Activated B cell treated with CpG ODN at 0.5 μM for 24 hours (primary cell): ENCODE data around the gene SPATA18. TPM values are rescaled to one million over a fixed set of nuclear protein-coding genes. Genes with fewer than 3 reads are reported as not detected.

ENCODE experiments used
- ATAC-seq: fragments of 200-7000 bp; cut with Tn5 transposase; one replicate; pipeline ENCODE4 v1.10.0; 2021; ENCODE audit warnings: low read depth, mild to moderate bottlenecking, moderate library complexity
- CTCF ChIA-PET: fragments of 350-600 bp; sonication (Branson Sonifier 250); formaldehyde crosslinking; loops from one replicate; lab custom pipeline; 2021; ENCODE audit warnings: antibody characterized with exemption; lab: Charles Lee
- POLR2A ChIA-PET: fragments of 350-600 bp; sonication (Branson Sonifier 250); formaldehyde crosslinking; loops from one replicate; lab custom pipeline; 2021; ENCODE audit warnings: antibody characterized with exemption; lab: Charles Lee
- DNase-seq: peaks from one replicate; pipeline ENCODE4 v3.0.0; 2022
- H3K27ac Mint-ChIP-seq: one replicate; pipeline ENCODE4 v1.8.0; 2020; ENCODE audit warnings: mixed read lengths
- H3K27me3 Mint-ChIP-seq: one replicate; pipeline ENCODE4 v1.8.0; 2021; ENCODE audit warnings: mixed read lengths
- H3K36me3 Mint-ChIP-seq: one replicate; pipeline ENCODE4 v1.8.0; 2021; ENCODE audit warnings: low read depth, mixed read lengths
- H3K4me1 Mint-ChIP-seq: one replicate; pipeline ENCODE4 v1.8.0; 2021; ENCODE audit warnings: mixed read lengths
- H3K4me3 Mint-ChIP-seq: one replicate; pipeline ENCODE4 v1.8.0; 2020; ENCODE audit warnings: mild to moderate bottlenecking, mixed read lengths
- H3K9me3 Mint-ChIP-seq: one replicate; pipeline ENCODE4 v1.8.0; 2020; ENCODE audit warnings: mixed read lengths
- CTCF ChIP-seq: fragments of 200-600 bp; IDR thresholded peaks from one replicate; pipeline ENCODE4 v1.8.0; 2022; ENCODE audit warnings: antibody characterized with exemption, mild to moderate bottlenecking
- intact Hi-C: fragments of 100-400 bp; cut with micrococcal nuclease; formaldehyde crosslinking; loops from one replicate; pipeline ENCODE4 v1.15.1; 2024
- total RNA-seq: library from RNA; stranded (reverse); gene quantifications from 2 replicates; pipeline ENCODE4 v1.2.3, GENCODE V29; 2022

Gene SPATA18
- total RNA-seq, 1 donor from 2014 or later = 2.8 TPM

GRCh38 chr4:52058275-52058674 lies 7.2 kb downstream of the SPATA18 start:
- Mint-ChIP-seq H3K4me1 (peaks cover 1% of the 10 kb centered on the region), H3K27ac (no peak overlapping the region), H3K36me3 (no peaks in the 10 kb centered on the region), H3K27me3 (peaks cover 9% of the 10 kb centered on the region), H3K4me3 (no peak overlapping the region), H3K9me3 (no peaks in the 10 kb centered on the region)
- ChIA-PET POLR2A (no interaction called here), CTCF (no interaction called here)
- DNase-seq = no peak
- no peak for TF ChIP-seq CTCF
- intact Hi-C loops = no loop called here
- no peak for ATAC-seq

- intact Hi-C loops = no loop called here
Measured at GRCh38 chr4:52059372-52059771, 8.3 kb downstream of the SPATA18 start.

GRCh38 chr4:52069571-52069970 lies 18.5 kb downstream of the SPATA18 start:
- intact Hi-C loops = no loop called here
- no peaks in the 10 kb centered on the region for H3K4me1 Mint-ChIP-seq
- H3K9me3 Mint-ChIP-seq = no peaks in the 10 kb centered on the region
- peaks cover 8% of the 10 kb centered on the region for H3K27me3 Mint-ChIP-seq
- H3K36me3 Mint-ChIP-seq = no peaks in the 10 kb centered on the region
- ChIA-PET CTCF (no interaction called here), POLR2A (no interaction called here)
- H3K4me3 Mint-ChIP-seq = no peak overlapping the region
- no peak for TF ChIP-seq CTCF
- ATAC-seq = no peak
- no peak for DNase-seq
- H3K27ac Mint-ChIP-seq = no peak overlapping the region

More at GRCh38 chr4:52059372-52059771, 8.3 kb downstream of the SPATA18 start:
- Mint-ChIP-seq H3K4me3 (no peak overlapping the region), H3K27me3 (peaks cover 3% of the 10 kb centered on the region), H3K9me3 (no peaks in the 10 kb centered on the region), H3K27ac (no peak overlapping the region), H3K4me1 (no peaks in the 10 kb centered on the region), H3K36me3 (no peaks in the 10 kb centered on the region)
- ChIA-PET POLR2A (no interaction called here), CTCF (no interaction called here)
- DNase-seq (no peak), ATAC-seq (no peak)
- TF ChIP-seq CTCF = no peak

GRCh38 chr4:52071791-52072546 lies 20.9 kb downstream of the SPATA18 start:
- ATAC-seq (no peak), DNase-seq (no peak)
- Mint-ChIP-seq H3K27me3 (peaks cover 10% of the 10 kb centered on the region), H3K36me3 (no peaks in the 10 kb centered on the region), H3K9me3 (no peaks in the 10 kb centered on the region), H3K27ac (no peak overlapping the region), H3K4me3 (no peak overlapping the region), H3K4me1 (no peaks in the 10 kb centered on the region)
- CTCF ChIA-PET = no interaction called here
- intact Hi-C loops = no loop called here
- no peak for TF ChIP-seq CTCF
- POLR2A ChIA-PET = no interaction called here

GRCh38 chr4:52076731-52077130 lies 25.6 kb downstream of the SPATA18 start:
- DNase-seq (no peak), ATAC-seq (no peak)
- ChIA-PET POLR2A (no interaction called here), CTCF (no interaction called here)
- intact Hi-C loops = no loop called here
- no peak for TF ChIP-seq CTCF
- Mint-ChIP-seq H3K4me3 (no peak overlapping the region), H3K27me3 (peaks cover 9% of the 10 kb centered on the region), H3K9me3 (no peaks in the 10 kb centered on the region), H3K36me3 (no peaks in the 10 kb centered on the region), H3K27ac (no peak overlapping the region), H3K4me1 (no peaks in the 10 kb centered on the region)
